MG63 (cell line): ENCODE data around the gene CHDH. TPM values are rescaled to one million over a fixed set of nuclear protein-coding genes. Genes with fewer than 3 reads are reported as not detected.

ENCODE experiments used
- DNase-seq: peaks from one replicate; pipeline ENCODE4 v3.0.0-alpha.2; 2020
- H3K27me3 ChIP-seq: fragments of 250-450 bp; sonication (Bioruptor Pico); 2 replicates; pipeline ENCODE4 v1.5.1; 2020; ENCODE audit warnings: mild to moderate bottlenecking, moderate library complexity
- H3K36me3 ChIP-seq: fragments of 250-450 bp; sonication (Bioruptor Pico); 2 replicates; pipeline ENCODE4 v1.5.1; 2020; ENCODE audit warnings: mild to moderate bottlenecking, moderate library complexity
- H3K4me3 ChIP-seq: fragments of 250-450 bp; sonication (Bioruptor Pico); 2 replicates; pipeline ENCODE4 v1.5.1; 2020; ENCODE audit warnings: mild to moderate bottlenecking, moderate library complexity
- H3K9me3 ChIP-seq: fragments of 250-450 bp; sonication (Bioruptor Pico); 2 replicates; pipeline ENCODE4 v1.5.1; 2020; ENCODE audit warnings: mild to moderate bottlenecking, moderate library complexity
- total RNA-seq: library from RNA; depleted of rRNA; stranded (reverse); fragments of >200 nt; shearing (Covaris generic); gene quantifications from 2 replicates; pipeline ENCODE4 v1.2.3, GENCODE V29; 2014; ENCODE audit warnings: low replicate concordance; rRNA removed

The CHDH gene
- total RNA-seq, result 0.76 and 2.0 TPM in 2 replicates

- H3K9me3 ChIP-seq, result no peaks in the 10 kb centered on the region
- H3K27me3 ChIP-seq, result no peaks in the 10 kb centered on the region
- H3K4me3 ChIP-seq, result peak within 1 kb of the TSS; percentile 53
- H3K36me3 ChIP-seq, result no peaks in the 10 kb centered on the region
- DNase-seq, result peak; percentile 64
These were observed at the start of gene CHDH, which contains the start of gene IL17RB for GRCh38 chr3:53846134-53846850. Gene CHDH, minus strand, starts transcription at chr3:53846419. Its CDS starts 22,411 bp downstream, at chr3:53824008. Gene IL17RB, plus strand, starts transcription at chr3:53846568. Its CDS starts 21 bp downstream, at chr3:53846589.

- Histone ChIP-seq H3K9me3 (no peaks in the 10 kb centered on the region), H3K27me3 (no peaks in the 10 kb centered on the region), H3K4me3 (peak overlapping the region; percentile 90), H3K36me3 (no peaks in the 10 kb centered on the region; the same call in 1 of the 2 replicates)
- no peak for DNase-seq
These were observed 46.0 kb upstream of the CHDH start for GRCh38 chr3:53892286-53892637.

- peak within 1 kb of the TSS; percentile 90 for H3K4me3 ChIP-seq
- DNase-seq, result peak; percentile 95
- no peaks in the 10 kb centered on the region; the same call in none of the 2 replicates for H3K36me3 ChIP-seq
- no peaks in the 10 kb centered on the region for H3K9me3 ChIP-seq
- H3K27me3 ChIP-seq, result no peaks in the 10 kb centered on the region
These were observed 45.5 kb upstream of the CHDH start, which contains the start of gene SELENOK for GRCh38 chr3:53891497-53892285. Gene SELENOK, minus strand, starts transcription at chr3:53891859.

GRCh38 chr3:53890726-53891475, 44.7 kb upstream of the CHDH start:
- Histone ChIP-seq H3K4me3 (peak overlapping the region; percentile 90), H3K27me3 (no peaks in the 10 kb centered on the region), H3K9me3 (no peaks in the 10 kb centered on the region), H3K36me3 (no peaks in the 10 kb centered on the region; the same call in none of the 2 replicates)
- no peak for DNase-seq

- no peak overlapping the region for H3K4me3 ChIP-seq
- no peaks in the 10 kb centered on the region for H3K9me3 ChIP-seq
These were observed 42.0 kb upstream of the CHDH start for GRCh38 chr3:53888232-53888631.

GRCh38 chr3:53887446-53887845, 41.2 kb upstream of the CHDH start:
- H3K27me3 ChIP-seq, result no peaks in the 10 kb centered on the region
- no peaks in the 10 kb centered on the region for H3K9me3 ChIP-seq
- H3K36me3 ChIP-seq, result no peaks in the 10 kb centered on the region; the same call in none of the 2 replicates
- H3K4me3 ChIP-seq, result no peak overlapping the region
- no peak for DNase-seq

More at GRCh38 chr3:53888232-53888631, 42.0 kb upstream of the CHDH start:
- DNase-seq, result no peak
- no peaks in the 10 kb centered on the region for H3K27me3 ChIP-seq
- no peaks in the 10 kb centered on the region; the same call in none of the 2 replicates for H3K36me3 ChIP-seq

- Histone ChIP-seq H3K27me3 (no peaks in the 10 kb centered on the region), H3K9me3 (no peaks in the 10 kb centered on the region), H3K36me3 (no peaks in the 10 kb centered on the region; the same call in none of the 2 replicates), H3K4me3 (no peak overlapping the region)
- DNase-seq, result no peak
These were observed 39.0 kb upstream of the CHDH start for GRCh38 chr3:53885239-53885638.

- Histone ChIP-seq H3K4me3 (no peak overlapping the region), H3K9me3 (no peaks in the 10 kb centered on the region), H3K36me3 (peaks cover 4% of the 10 kb centered on the region), H3K27me3 (no peaks in the 10 kb centered on the region)
- no peak for DNase-seq
These were observed 38.4 kb upstream of the CHDH start for GRCh38 chr3:53884623-53885022.

GRCh38 chr3:53883008-53883407, 36.8 kb upstream of the CHDH start:
- H3K9me3 ChIP-seq, result no peaks in the 10 kb centered on the region
- no peaks in the 10 kb centered on the region for H3K27me3 ChIP-seq
- DNase-seq, result no peak
- H3K4me3 ChIP-seq, result no peak overlapping the region
- peaks cover 13% of the 10 kb centered on the region for H3K36me3 ChIP-seq

- DNase-seq, result peak; percentile 73
- H3K9me3 ChIP-seq, result no peaks in the 10 kb centered on the region
- no peaks in the 10 kb centered on the region for H3K27me3 ChIP-seq
- peaks cover 23% of the 10 kb centered on the region for H3K36me3 ChIP-seq
- peak within 1 kb of the TSS; percentile 84 for H3K4me3 ChIP-seq
These were observed 35.7 kb upstream of the CHDH start, which contains the start of gene ACTR8 for GRCh38 chr3:53881691-53882593. Gene ACTR8, minus strand, starts transcription at chr3:53882152. Its CDS starts 51 bp downstream, at chr3:53882101.

GRCh38 chr3:53880396-53881345, 34.5 kb upstream of the CHDH start:
- no peak for DNase-seq
- H3K4me3 ChIP-seq, result peak overlapping the region; percentile 84
- no peaks in the 10 kb centered on the region for H3K27me3 ChIP-seq
- H3K36me3 ChIP-seq, result peaks cover 25% of the 10 kb centered on the region
- H3K9me3 ChIP-seq, result no peaks in the 10 kb centered on the region

- no peak for DNase-seq
- Histone ChIP-seq H3K36me3 (no peaks in the 10 kb centered on the region), H3K4me3 (no peak overlapping the region), H3K27me3 (no peaks in the 10 kb centered on the region), H3K9me3 (no peaks in the 10 kb centered on the region)
These were observed 19.7 kb upstream of the CHDH start for GRCh38 chr3:53865732-53866499.

- H3K9me3 ChIP-seq, result no peaks in the 10 kb centered on the region
- H3K27me3 ChIP-seq, result no peaks in the 10 kb centered on the region
These were observed 16.9 kb upstream of the CHDH start for GRCh38 chr3:53863145-53863544.

GRCh38 chr3:53862241-53862640, 16.0 kb upstream of the CHDH start:
- no peak for DNase-seq
- H3K9me3 ChIP-seq, result no peaks in the 10 kb centered on the region
- no peaks in the 10 kb centered on the region for H3K27me3 ChIP-seq
- no peak overlapping the region for H3K4me3 ChIP-seq
- H3K36me3 ChIP-seq, result no peaks in the 10 kb centered on the region

More at GRCh38 chr3:53863145-53863544, 16.9 kb upstream of the CHDH start:
- DNase-seq, result no peak
- H3K36me3 ChIP-seq, result no peaks in the 10 kb centered on the region
- no peak overlapping the region for H3K4me3 ChIP-seq
